B cell (primary cell): ENCODE measurements around the gene PVALEF. TPM values are rescaled to one million over a fixed set of nuclear protein-coding genes. Genes with fewer than 3 reads are reported as not detected.

Experiments
- ATAC-seq: fragments of 200-7000 bp; cut with Tn5 transposase; one replicate; pipeline ENCODE4 v1.10.0; 2021; ENCODE audit warnings: low read depth, mild to moderate bottlenecking, moderate number of reproducible peaks, moderate library complexity
- CTCF ChIA-PET: fragments of 350-600 bp; sonication (Branson Sonifier 250); formaldehyde crosslinking; loops from one replicate; lab custom pipeline; 2021; ENCODE audit warnings: antibody characterized with exemption, inconsistent platforms; lab: Charles Lee
- POLR2A ChIA-PET: fragments of 350-600 bp; sonication (Branson Sonifier 250); formaldehyde crosslinking; loops from one replicate; lab custom pipeline; 2021; ENCODE audit warnings: antibody characterized with exemption; lab: Charles Lee
- DNase-seq: peaks from one replicate; pipeline ENCODE4 v3.0.0; 2013
- H2AFZ ChIP-seq: 2 replicates; pipeline ENCODE4 v1.6.1; 2012; ENCODE audit warnings: mild to moderate bottlenecking, low read depth, low read length; ENCODE audit not compliant: insufficient read depth, poor library complexity, severe bottlenecking
- H3K27ac ChIP-seq, 2 donors: 1 replicate in 1 of 2; 2 replicates in 1 of 2; pipeline ENCODE4 v1.5.1; 2012 to 2013; ENCODE audit warnings: low read length in 2 of 2, mild to moderate bottlenecking in 2 of 2, moderate library complexity in 1 of 2
- H3K27me3 ChIP-seq, 4 experiments: fragments of 200-600 bp in 1 of 4; sonication (generic) in 1 of 4; replicated peaks in 1 of 4; 1 replicate in 2 of 4; 2 replicates in 2 of 4; pipeline versions ENCODE4 v1.6.1 to v1.7.0; 2013 to 2016; ENCODE audit warnings: low read length in 3 of 4, mild to moderate bottlenecking in 2 of 4, mixed read lengths in 1 of 4, moderate library complexity in 1 of 4; ENCODE audit not compliant: insufficient read depth in 4 of 4, control insufficient read depth in 3 of 4; ENCODE audit errors: control extremely low read depth in 1 of 4
- H3K36me3 ChIP-seq, 2 experiments: replicated peaks in 1 of 2; 1 replicate in 1 of 2; 2 replicates in 1 of 2; pipeline versions ENCODE4 v1.6.1 to v1.7.1; 2013; ENCODE audit warnings: low read length in 1 of 2; ENCODE audit not compliant: insufficient read depth in 2 of 2, control insufficient read depth in 1 of 2; ENCODE audit errors: control extremely low read depth in 1 of 2, extremely low read depth in 1 of 2
- H3K4me1 ChIP-seq, 2 donors: fragments of 200-600 bp in 1 of 2; sonication (generic) in 1 of 2; 1 replicate in 1 of 2; 2 replicates in 1 of 2; pipeline versions ENCODE4 v1.5.1 to v1.6.1; 2013 to 2017; ENCODE audit warnings: low read length in 2 of 2; ENCODE audit not compliant: control insufficient read depth in 2 of 2, insufficient read depth in 2 of 2
- H3K4me2 ChIP-seq: replicated peaks from 2 replicates; pipeline ENCODE3; 2012; ENCODE audit warnings: mild to moderate bottlenecking, low read depth, low read length; ENCODE audit not compliant: poor library complexity, severe bottlenecking
- H3K4me3 ChIP-seq, 5 experiments: fragments of 200-600 bp in 1 of 5; sonication (generic) in 1 of 5; 1 replicate in 3 of 5; 2 replicates in 2 of 5; pipeline versions ENCODE4 v1.5.1 to v1.7.0; 2011 to 2016; ENCODE audit warnings: low read length in 4 of 5, mild to moderate bottlenecking in 4 of 5, low read depth in 2 of 5, control low read depth in 1 of 5, moderate library complexity in 1 of 5; ENCODE audit not compliant: insufficient read depth in 1 of 5; ENCODE audit errors: control extremely low read depth in 1 of 5, extremely low read depth in 1 of 5
- H3K79me2 ChIP-seq: fragments of 200-600 bp; sonication (generic); one replicate; pipeline ENCODE4 v1.6.0; 2016; ENCODE audit warnings: low read length; ENCODE audit not compliant: control insufficient read depth, insufficient read depth
- H3K9ac ChIP-seq: fragments of 200-600 bp; sonication (generic); 2 replicates; pipeline ENCODE4 v1.6.1; 2017; ENCODE audit warnings: mild to moderate bottlenecking, low read length, moderate library complexity
- H3K9me3 ChIP-seq, 3 donors: one replicate each; pipeline versions ENCODE4 v1.6.1 to v1.7.1; 2013; ENCODE audit warnings: low read length in 2 of 3; ENCODE audit not compliant: control insufficient read depth in 2 of 3, insufficient read depth in 1 of 3; ENCODE audit errors: control extremely low read depth in 1 of 3
- H4K20me1 ChIP-seq: 2 replicates; pipeline ENCODE4 v1.6.0; 2012; ENCODE audit warnings: mild to moderate bottlenecking, low read length; ENCODE audit not compliant: insufficient read depth, control insufficient read depth, poor library complexity, severe bottlenecking
- H3K27ac Mint-ChIP-seq: one replicate; pipeline ENCODE4 v1.8.0; 2021; ENCODE audit warnings: mixed read lengths
- H3K27me3 Mint-ChIP-seq: one replicate; pipeline ENCODE4 v1.8.0; 2021; ENCODE audit warnings: mixed read lengths
- H3K4me1 Mint-ChIP-seq: one replicate; pipeline ENCODE4 v1.8.0; 2021; ENCODE audit warnings: mixed read lengths
- H3K4me3 Mint-ChIP-seq: one replicate; pipeline ENCODE4 v1.8.0; 2021; ENCODE audit warnings: mixed read lengths
- H3K9me3 Mint-ChIP-seq: one replicate; pipeline ENCODE4 v1.8.0; 2022; ENCODE audit warnings: mixed read lengths; ENCODE audit not compliant: insufficient read depth
- CTCF ChIP-seq: fragments of 200-600 bp; IDR thresholded peaks from one replicate; pipeline ENCODE4 v1.8.0; 2022; ENCODE audit warnings: antibody characterized with exemption, mild to moderate bottlenecking
- EZH2 ChIP-seq: IDR thresholded peaks from 2 replicates; pipeline ENCODE4 v1.6.1; 2012; ENCODE audit warnings: borderline replicate concordance, low read depth, mild to moderate bottlenecking, moderate library complexity, low read length; ENCODE audit not compliant: insufficient read depth, poor library complexity, severe bottlenecking
- WGBS: methylation state at CpG from one replicate; pipeline ENCODE4 v1.1.5; 2013; ENCODE audit warnings: missing lambda C conversion rate; ENCODE audit not compliant: insufficient coverage; 5-methylcytosine and 5-hydroxymethylcytosine counted together
- intact Hi-C: fragments of 100-400 bp; cut with micrococcal nuclease; formaldehyde crosslinking; loops from one replicate; pipeline ENCODE4 v1.10.0; 2022
- polyA plus RNA-seq: library from polyadenylated mRNA; depleted of rRNA; stranded (reverse); fragments of >200 nt; gene quantifications from 2 replicates; pipeline ENCODE4 v1.2.3, GENCODE V29; 2012
- total RNA-seq, 2 donors: library from RNA; stranded (reverse); fragments of 120-200 nt in 1 of 2; gene quantifications; 1 replicate in 1 of 2; 2 replicates in 1 of 2; pipeline versions ENCODE4 v1.2.3 to v1.2.4, GENCODE V29; 2013 to 2022

PVALEF gene
- total and polyA plus RNA-seq, 2 donors (not counting 1 experiment from before 2014, with no cell fraction given): not detected

DNA sequence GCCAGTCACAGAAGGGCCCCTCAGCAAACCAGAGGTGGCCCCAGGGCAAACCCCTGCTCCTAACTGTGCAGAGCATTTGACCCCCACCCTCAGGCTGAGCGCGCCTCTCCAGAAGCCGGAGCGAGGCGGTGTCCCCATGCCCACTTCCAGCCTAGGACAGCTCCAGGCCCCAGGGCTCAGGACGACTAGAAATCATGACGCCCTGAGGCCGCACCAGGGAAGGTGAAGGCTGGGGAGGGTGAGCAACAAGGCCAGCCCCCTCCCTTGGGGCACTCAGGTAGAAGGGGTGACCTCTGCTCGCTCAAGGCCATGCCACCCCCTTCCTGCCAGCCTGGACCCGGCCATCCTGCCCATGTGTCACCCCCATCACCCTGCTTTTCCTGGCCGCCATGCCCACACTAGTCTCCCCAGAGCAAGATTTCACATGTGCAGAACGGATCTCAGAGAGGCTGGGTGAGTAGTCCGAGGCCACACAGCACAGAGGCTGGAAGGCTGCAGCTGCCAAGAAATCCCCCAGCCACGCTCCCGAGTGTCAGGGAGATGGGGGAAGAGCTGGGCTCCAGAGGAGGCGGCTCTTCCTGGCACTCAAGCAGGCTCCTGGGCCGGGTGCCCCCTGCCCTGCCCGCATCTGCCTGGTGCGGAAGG lies 2.1 kb upstream of the PVALEF start:
- H3K27ac ChIP-seq: no peak overlapping the region
- no peak for TF ChIP-seq EZH2
- TF ChIP-seq CTCF: no peak
- DNase-seq (no peak), ATAC-seq (no peak)
- 95% methylated on average over 16 of the region's 19 CpGs for WGBS
- CTCF ChIA-PET: no interaction called here
- H3K4me1 Mint-ChIP-seq: peaks cover 4% of the 10 kb centered on the region
- H3K9ac ChIP-seq: no peak overlapping the region
- no peaks in the 10 kb centered on the region for H4K20me1 ChIP-seq
- H3K4me3 Mint-ChIP-seq: no peak overlapping the region
- no peak overlapping the region for H3K4me3 ChIP-seq
- H3K9me3 ChIP-seq: peaks cover 0 to 8% (median 0%) of the 10 kb centered on the region in 3 donors
- POLR2A ChIA-PET: no interaction called here
- peaks cover 0 to 53% (median 15%) of the 10 kb centered on the region in 4 experiments for H3K27me3 ChIP-seq
- H3K27ac Mint-ChIP-seq: no peak overlapping the region
- H2AFZ ChIP-seq: no peak overlapping the region
- H3K36me3 ChIP-seq: no peaks in the 10 kb centered on the region
- intact Hi-C loops: no loop called here
- H3K4me2 ChIP-seq: no peak overlapping the region
- H3K9me3 Mint-ChIP-seq: no peaks in the 10 kb centered on the region
- H3K4me1 ChIP-seq: peaks cover 10 to 17% of the 10 kb centered on the region in 2 donors
- peaks cover 29% of the 10 kb centered on the region for H3K27me3 Mint-ChIP-seq
- no peaks in the 10 kb centered on the region for H3K79me2 ChIP-seq

DNA sequence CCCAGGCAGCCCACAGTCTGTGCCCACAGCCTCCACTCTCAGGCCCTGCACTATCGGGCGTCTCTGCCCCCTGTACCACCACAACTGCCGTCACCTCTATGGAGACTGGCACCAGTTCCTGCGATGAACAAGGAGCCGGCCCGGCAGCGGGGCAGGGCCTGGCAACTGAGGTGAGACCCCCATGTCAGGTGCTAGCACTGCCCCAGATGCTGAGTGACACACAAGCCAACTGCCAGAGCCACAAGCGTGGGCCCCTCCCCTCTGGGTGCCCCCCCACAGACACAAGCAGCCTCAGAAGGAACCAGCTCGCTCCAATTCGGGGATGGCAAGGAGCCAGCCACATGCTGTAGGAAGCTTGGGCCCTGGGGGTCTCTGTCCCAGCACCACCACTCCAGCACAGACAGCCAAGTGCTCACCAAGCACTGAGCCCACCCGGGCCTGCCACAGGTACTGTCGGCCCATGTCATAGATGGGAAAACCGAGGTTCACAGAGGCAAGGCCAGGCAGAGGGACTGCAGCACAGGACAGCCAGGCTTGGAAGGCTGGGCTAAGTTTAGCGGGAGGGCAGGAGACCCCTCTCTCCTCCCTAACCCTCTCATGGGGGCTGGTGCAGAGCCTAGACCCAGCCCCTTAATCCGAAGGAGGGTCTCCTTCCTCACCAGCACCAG lies 1.5 kb upstream of the PVALEF start:
- ATAC-seq (no peak), DNase-seq (no peak)
- ChIA-PET POLR2A (no interaction called here), CTCF (no interaction called here)
- 90% methylated on average over 14 of the region's 15 CpGs for WGBS
- H3K27me3 Mint-ChIP-seq: peaks cover 27% of the 10 kb centered on the region
- no peak overlapping the region for H3K4me3 ChIP-seq
- peaks cover 10 to 17% of the 10 kb centered on the region in 2 donors for H3K4me1 ChIP-seq
- TF ChIP-seq CTCF (no peak), EZH2 (no peak)
- H2AFZ ChIP-seq: no peak overlapping the region
- H3K79me2 ChIP-seq: no peaks in the 10 kb centered on the region
- no peaks in the 10 kb centered on the region for H3K36me3 ChIP-seq
- H3K4me2 ChIP-seq: no peak overlapping the region
- H3K9me3 ChIP-seq: peaks cover 0 to 8% (median 0%) of the 10 kb centered on the region in 3 donors
- H3K9me3 Mint-ChIP-seq: no peaks in the 10 kb centered on the region
- peaks cover 4% of the 10 kb centered on the region for H3K4me1 Mint-ChIP-seq
- no peak overlapping the region for H3K9ac ChIP-seq
- H4K20me1 ChIP-seq: no peaks in the 10 kb centered on the region
- H3K27ac Mint-ChIP-seq: no peak overlapping the region
- H3K27ac ChIP-seq: no peak overlapping the region
- H3K27me3 ChIP-seq: peaks cover 0 to 53% (median 15%) of the 10 kb centered on the region in 4 experiments
- intact Hi-C loops: no loop called here
- no peak overlapping the region for H3K4me3 Mint-ChIP-seq
